A549 (cell line): Measurements from ENCODE around the gene SLC2A2. TPM values are rescaled to one million over a fixed set of nuclear protein-coding genes. Genes with fewer than 3 reads are reported as not detected.
A peak's percentile ranks its signal among the peaks of the same experiment; 100 is the strongest.

Experiments used
- ATAC-seq, 2 experiments: fragments of 200-7000 bp in 1 of 2; fragments of >200 bp in 1 of 2; cut with Nextera tagmentation in 1 of 2; cut with Tn5 transposase in 1 of 2; 3 replicates each; pipeline versions ENCODE4 v1.8.0 to v1.9.1; 2018 to 2020; ENCODE audit warnings: mild to moderate bottlenecking in 1 of 2, moderate library complexity in 1 of 2
- CTCF ChIA-PET: fragments of 300-600 bp; sonication (Branson Sonifier 250); formaldehyde crosslinking; extraction: SDS; loops from one replicate; lab custom pipeline; 2021; ENCODE audit warnings: antibody characterized with exemption, inconsistent platforms; lab: Yijun Ruan, JAX
- POLR2A ChIA-PET: fragments of 350-600 bp; formaldehyde crosslinking; extraction: SDS; loops from one replicate; lab custom pipeline; 2021; ENCODE audit warnings: antibody characterized with exemption, inconsistent platforms; lab: Yijun Ruan, JAX
- DNase-seq, 2 experiments: peaks; one replicate each; pipeline versions ENCODE4 v3.0.0 to v3.0.0-alpha.2; 2011 to 2016; ENCODE audit warnings: low read depth in 1 of 2, low spot score in 1 of 2
- FAIRE-seq: peaks from 2 replicates; lab custom pipeline; 2011; peaks lifted over from hg19 to GRCh38; lab: Jason Lieb, UNC
- H3K27ac ChIP-seq, 2 experiments: fragments of >200 bp; sonication (Bioruptor Twin); formaldehyde crosslinking; 3 replicates each; pipeline ENCODE4 v1.5.1; 2016 to 2017
- H3K4me1 ChIP-seq: fragments of >200 bp; sonication (Bioruptor Twin); formaldehyde crosslinking; 3 replicates; pipeline ENCODE4 v1.6.1; 2016
- H3K4me2 ChIP-seq: fragments of >200 bp; sonication (Bioruptor Twin); formaldehyde crosslinking; 3 replicates; pipeline ENCODE4 v1.6.1; 2016
- H3K4me3 ChIP-seq: fragments of >200 bp; sonication (Bioruptor Twin); formaldehyde crosslinking; 3 replicates; pipeline ENCODE4 v1.5.1; 2016
- H3K9me3 ChIP-seq: fragments of >200 bp; sonication (Bioruptor Twin); formaldehyde crosslinking; 3 replicates; pipeline ENCODE4 v1.6.1; 2016
- CBX2 ChIP-seq: fragments of 200-600 bp; sonication (generic); IDR thresholded peaks from 2 replicates; pipeline ENCODE4 v1.6.1; 2016; ENCODE audit warnings: low read depth, mild to moderate bottlenecking, borderline replicate concordance
- CBX8 ChIP-seq: fragments of 200-600 bp; sonication (generic); IDR thresholded peaks from 2 replicates; pipeline ENCODE4 v1.6.1; 2016
- CHD2 ChIP-seq: fragments of 150-350 bp; IDR thresholded peaks from 2 replicates; pipeline ENCODE4 v1.6.1; 2014; ENCODE audit warnings: low read length; ENCODE audit not compliant: partially characterized antibody
- FOSL2 ChIP-seq, 2 experiments: fragments of 450-650 bp in 1 of 2; fragments of >200 bp in 1 of 2; sonication (Bioruptor Twin) in 1 of 2; formaldehyde crosslinking; IDR thresholded peaks; 2 replicates each; pipeline versions ENCODE4 v1.5.0 to v1.6.1; 2016 to 2020; ENCODE audit warnings: mild to moderate bottlenecking in 1 of 2, moderate library complexity in 1 of 2
- HEYL ChIP-seq: fragments of 250-450 bp; sonication (Bioruptor Pico); IDR thresholded peaks from 2 replicates; pipeline ENCODE4 v1.8.0; 2021; ENCODE audit warnings: mild to moderate bottlenecking, moderate library complexity
- MAFK ChIP-seq: fragments of 450-650 bp; IDR thresholded peaks from 2 replicates; pipeline ENCODE4 v1.6.1; 2014; ENCODE audit not compliant: partially characterized antibody
- MYC ChIP-seq: IDR thresholded peaks from 2 replicates; pipeline ENCODE4 v1.6.1; 2012; ENCODE audit warnings: mild to moderate bottlenecking, inconsistent platforms, low read length, improper control_type of control experiment, borderline replicate concordance
- NFE2L2 ChIP-seq: fragments of 150-350 bp; conservative IDR thresholded peaks from 2 replicates; pipeline ENCODE4 v1.6.1; 2014; ENCODE audit warnings: low read length
- NR3C1 ChIP-seq: fragments of >200 bp; sonication (Bioruptor Twin); formaldehyde crosslinking; IDR thresholded peaks from 3 replicates; pipeline ENCODE4 v1.6.1; 2017
- PHF8 ChIP-seq: fragments of 200-600 bp; sonication (generic); IDR thresholded peaks from 2 replicates; pipeline ENCODE4 v1.6.1; 2016; ENCODE audit warnings: low read depth, mild to moderate bottlenecking, antibody characterized with exemption, moderate library complexity, borderline replicate concordance
- RAD21 ChIP-seq, 2 experiments: fragments of >200 bp in 1 of 2; sonication (Bioruptor Twin) in 1 of 2; formaldehyde crosslinking in 1 of 2; IDR thresholded peaks in 1 of 2; conservative IDR thresholded peaks in 1 of 2; 2 replicates in 1 of 2; 3 replicates in 1 of 2; pipeline ENCODE4 v1.6.1; 2012 to 2018; ENCODE audit warnings: inconsistent platforms in 1 of 2
- SMC3 ChIP-seq: fragments of >200 bp; sonication (Bioruptor Twin); formaldehyde crosslinking; IDR thresholded peaks from 3 replicates; pipeline ENCODE4 v1.6.1; 2018; ENCODE audit warnings: inconsistent platforms
- SREBF2 ChIP-seq: fragments of 450-650 bp; IDR thresholded peaks from 2 replicates; pipeline ENCODE4 v1.6.1; 2014; ENCODE audit warnings: mild to moderate bottlenecking, moderate library complexity
- ZC3H11A ChIP-seq: fragments of 450-650 bp; IDR thresholded peaks from 2 replicates; pipeline ENCODE4 v1.6.1; 2014; ENCODE audit warnings: antibody characterized with exemption, mild to moderate bottlenecking
- ZNF302 ChIP-seq: fragments of 250-450 bp; sonication (Bioruptor Pico); IDR thresholded peaks from 2 replicates; pipeline ENCODE4 v1.9.0; 2021; ENCODE audit warnings: inconsistent platforms, mild to moderate bottlenecking, moderate library complexity
- ZSCAN20 ChIP-seq: fragments of 250-450 bp; sonication (Bioruptor Pico); IDR thresholded peaks from 2 replicates; pipeline ENCODE4 v1.8.0; 2022; ENCODE audit warnings: mild to moderate bottlenecking, moderate library complexity
- WGBS: methylation state at CpG from one replicate; pipeline ENCODE4 v1.1.6; 2017; ENCODE audit errors: missing lambda C conversion rate; 5-methylcytosine and 5-hydroxymethylcytosine counted together
- polyA plus RNA-seq, 4 experiments: library from polyadenylated mRNA; depleted of rRNA in 3 of 4; stranded (reverse); fragments of >200 nt; fragmentation: RNase III in 1 of 4; extraction: RNeasy Plus Mini Kit Qiagen cat#74134 plus additional on column Dnase treatment in 1 of 4; gene quantifications; 2 replicates in 3 of 4; 3 replicates in 1 of 4; pipeline ENCODE4 v1.2.3, GENCODE V29; 2011 to 2017
- TF ChIP-seq, protein P1 (sequence below): fragments of 250-450 bp; sonication (Bioruptor Pico); IDR thresholded peaks from 2 replicates; pipeline ENCODE4 v1.5.0; 2020; ENCODE audit warnings: low read depth, mild to moderate bottlenecking, moderate library complexity
- TF ChIP-seq, protein P2 (sequence below): fragments of 250-450 bp; sonication (Bioruptor Pico); IDR thresholded peaks from 2 replicates; pipeline ENCODE4 v1.5.0; 2021; ENCODE audit warnings: mild to moderate bottlenecking, moderate library complexity, borderline replicate concordance
- TF ChIP-seq, protein P3 (sequence below): fragments of >200 bp; sonication (Bioruptor Twin); formaldehyde crosslinking; IDR thresholded peaks from 3 replicates; pipeline ENCODE4 v1.6.1; 2016
- TF ChIP-seq, protein P4 (sequence below): fragments of >200 bp; sonication (Bioruptor Twin); formaldehyde crosslinking; IDR thresholded peaks from 3 replicates; pipeline ENCODE4 v1.5.1; 2016

The SLC2A2 gene
- polyA plus RNA-seq, 2 of the 4 experiments (the other 2 are of a cell fraction), result not detected

DNA sequence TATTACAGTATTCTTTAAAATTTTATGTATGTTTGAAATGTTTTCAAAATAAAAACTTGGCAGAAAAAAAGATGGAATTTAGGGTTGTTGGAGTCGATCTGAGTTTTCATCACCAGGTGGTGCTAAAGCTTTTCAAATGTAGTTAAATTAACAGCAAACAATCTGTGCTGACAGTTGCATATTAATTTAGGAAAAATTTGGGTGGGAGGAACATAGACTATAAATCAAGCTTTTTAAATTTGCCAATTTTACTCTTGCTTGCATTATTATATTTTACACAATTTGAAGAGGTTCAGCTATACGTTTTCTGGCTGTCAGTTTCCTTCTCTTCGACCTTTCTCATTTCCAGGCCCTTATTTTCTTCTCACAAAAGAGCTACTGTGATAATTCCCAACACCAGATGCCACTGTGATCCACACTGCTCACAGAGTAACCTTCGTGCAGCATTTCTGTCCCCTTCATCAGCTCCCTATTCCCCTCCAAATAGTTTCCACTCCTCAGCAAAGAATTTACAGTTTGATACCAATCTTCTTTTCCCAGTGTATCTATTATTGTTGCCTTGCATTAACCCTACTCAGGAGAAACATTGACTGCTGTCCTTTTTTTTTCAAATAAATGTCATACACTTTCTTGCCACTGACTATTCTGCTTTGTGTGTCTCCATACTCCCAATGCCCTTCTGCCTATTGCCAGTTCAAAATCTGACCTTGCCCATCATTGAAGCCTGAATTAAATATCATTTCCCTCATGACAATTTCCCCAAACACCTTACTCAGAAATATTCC, 64.7 kb downstream of the SLC2A2 start:
- 15% methylated on average over 4 of the region's 4 CpGs for WGBS

DNA sequence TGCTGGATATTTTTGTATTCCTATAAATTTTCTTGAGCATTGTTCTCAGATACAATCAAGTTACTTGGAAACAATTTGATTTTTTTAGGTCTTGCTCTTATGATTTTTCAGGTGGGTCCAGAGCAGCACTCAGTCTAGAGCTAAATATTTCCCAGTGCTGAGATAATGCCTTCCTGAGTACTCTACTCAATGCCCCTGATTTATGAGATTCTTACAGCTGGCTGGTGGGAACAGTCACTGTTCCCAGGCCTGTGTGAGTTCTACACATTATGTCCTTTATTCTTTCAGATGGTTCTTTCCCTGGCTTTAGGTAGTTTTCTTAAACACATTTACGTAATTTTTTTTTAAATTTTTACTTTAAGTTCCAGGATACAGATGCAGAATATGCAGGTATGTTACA, 67.1 kb downstream of the SLC2A2 start:
- Histone ChIP-seq H3K4me2 (no peak overlapping the region), H3K9me3 (no peaks in the 10 kb centered on the region), H3K4me1 (peaks cover 13% of the 10 kb centered on the region), H3K4me3 (no peak overlapping the region), H3K27ac (no peak overlapping the region)
- ATAC-seq (no peak), DNase-seq (no peak), FAIRE-seq (no peak)
- TF ChIP-seq, protein P1, sequence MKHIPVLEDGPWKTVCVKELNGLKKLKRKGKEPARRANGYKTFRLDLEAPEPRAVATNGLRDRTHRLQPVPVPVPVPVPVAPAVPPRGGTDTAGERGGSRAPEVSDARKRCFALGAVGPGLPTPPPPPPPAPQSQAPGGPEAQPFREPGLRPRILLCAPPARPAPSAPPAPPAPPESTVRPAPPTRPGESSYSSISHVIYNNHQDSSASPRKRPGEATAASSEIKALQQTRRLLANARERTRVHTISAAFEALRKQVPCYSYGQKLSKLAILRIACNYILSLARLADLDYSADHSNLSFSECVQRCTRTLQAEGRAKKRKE (CRISPR knock-in tag), result no peak
- no peak for TF ChIP-seq ZNF302
- no peak for TF ChIP-seq CBX2
- no peak for TF ChIP-seq NFE2L2
- no peak for TF ChIP-seq PHF8
- TF ChIP-seq FOSL2 (IDR thresholded peaks at IDR 0.05), result no peak
- TF ChIP-seq FOSL2 (CRISPR knock-in tag; IDR thresholded peaks at IDR 0.05), result no peak
- WGBS, result 88% methylated on average over 1 of the region's 1 CpG
- ChIA-PET CTCF (interaction anchor here (0.9 to 1.0 kb wide), 2 partner anchors 208 to 746 kb away, joined by 3 read pairs; no protein-coding TSS in a partner anchor), POLR2A (no interaction called here)

More for the DNA sequence above, 64.7 kb downstream of the SLC2A2 start:
- Histone ChIP-seq H3K4me1 (peaks cover 13% of the 10 kb centered on the region), H3K27ac (peak overlapping the region; percentile 52 to 72), H3K4me3 (no peak overlapping the region), H3K4me2 (peak overlapping the region; percentile 27), H3K9me3 (no peaks in the 10 kb centered on the region)
- ChIA-PET POLR2A (no interaction called here), CTCF (interaction anchor here (0.7 to 2.7 kb wide), 26 partner anchors 9 to 1065 kb away, joined by 3 to 19 read pairs (median 4); no protein-coding TSS in a partner anchor)
- peak in 1 of 2 experiments; percentile 33 for DNase-seq
- no peak for FAIRE-seq
- no peak for TF ChIP-seq ZC3H11A
- TF ChIP-seq NFE2L2, result no peak
- TF ChIP-seq ZSCAN20 (CRISPR knock-in tag), result no peak
- TF ChIP-seq, protein P2, sequence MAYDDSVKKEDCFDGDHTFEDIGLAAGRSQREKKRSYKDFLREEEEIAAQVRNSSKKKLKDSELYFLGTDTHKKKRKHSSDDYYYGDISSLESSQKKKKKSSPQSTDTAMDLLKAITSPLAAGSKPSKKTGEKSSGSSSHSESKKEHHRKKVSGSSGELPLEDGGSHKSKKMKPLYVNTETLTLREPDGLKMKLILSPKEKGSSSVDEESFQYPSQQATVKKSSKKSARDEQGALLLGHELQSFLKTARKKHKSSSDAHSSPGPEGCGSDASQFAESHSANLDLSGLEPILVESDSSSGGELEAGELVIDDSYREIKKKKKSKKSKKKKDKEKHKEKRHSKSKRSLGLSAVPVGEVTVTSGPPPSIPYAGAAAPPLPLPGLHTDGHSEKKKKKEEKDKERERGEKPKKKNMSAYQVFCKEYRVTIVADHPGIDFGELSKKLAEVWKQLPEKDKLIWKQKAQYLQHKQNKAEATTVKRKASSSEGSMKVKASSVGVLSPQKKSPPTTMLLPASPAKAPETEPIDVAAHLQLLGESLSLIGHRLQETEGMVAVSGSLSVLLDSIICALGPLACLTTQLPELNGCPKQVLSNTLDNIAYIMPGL (CRISPR knock-in tag), result no peak
- TF ChIP-seq, protein P3, sequence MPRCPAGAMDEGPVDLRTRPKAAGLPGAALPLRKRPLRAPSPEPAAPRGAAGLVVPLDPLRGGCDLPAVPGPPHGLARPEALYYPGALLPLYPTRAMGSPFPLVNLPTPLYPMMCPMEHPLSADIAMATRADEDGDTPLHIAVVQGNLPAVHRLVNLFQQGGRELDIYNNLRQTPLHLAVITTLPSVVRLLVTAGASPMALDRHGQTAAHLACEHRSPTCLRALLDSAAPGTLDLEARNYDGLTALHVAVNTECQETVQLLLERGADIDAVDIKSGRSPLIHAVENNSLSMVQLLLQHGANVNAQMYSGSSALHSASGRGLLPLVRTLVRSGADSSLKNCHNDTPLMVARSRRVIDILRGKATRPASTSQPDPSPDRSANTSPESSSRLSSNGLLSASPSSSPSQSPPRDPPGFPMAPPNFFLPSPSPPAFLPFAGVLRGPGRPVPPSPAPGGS, result no peak
- no peak for TF ChIP-seq CHD2
- TF ChIP-seq HEYL (CRISPR knock-in tag), result no peak
- TF ChIP-seq NR3C1, result no peak
- no peak for TF ChIP-seq CBX8
- no peak for TF ChIP-seq SREBF2
- TF ChIP-seq, protein P4, sequence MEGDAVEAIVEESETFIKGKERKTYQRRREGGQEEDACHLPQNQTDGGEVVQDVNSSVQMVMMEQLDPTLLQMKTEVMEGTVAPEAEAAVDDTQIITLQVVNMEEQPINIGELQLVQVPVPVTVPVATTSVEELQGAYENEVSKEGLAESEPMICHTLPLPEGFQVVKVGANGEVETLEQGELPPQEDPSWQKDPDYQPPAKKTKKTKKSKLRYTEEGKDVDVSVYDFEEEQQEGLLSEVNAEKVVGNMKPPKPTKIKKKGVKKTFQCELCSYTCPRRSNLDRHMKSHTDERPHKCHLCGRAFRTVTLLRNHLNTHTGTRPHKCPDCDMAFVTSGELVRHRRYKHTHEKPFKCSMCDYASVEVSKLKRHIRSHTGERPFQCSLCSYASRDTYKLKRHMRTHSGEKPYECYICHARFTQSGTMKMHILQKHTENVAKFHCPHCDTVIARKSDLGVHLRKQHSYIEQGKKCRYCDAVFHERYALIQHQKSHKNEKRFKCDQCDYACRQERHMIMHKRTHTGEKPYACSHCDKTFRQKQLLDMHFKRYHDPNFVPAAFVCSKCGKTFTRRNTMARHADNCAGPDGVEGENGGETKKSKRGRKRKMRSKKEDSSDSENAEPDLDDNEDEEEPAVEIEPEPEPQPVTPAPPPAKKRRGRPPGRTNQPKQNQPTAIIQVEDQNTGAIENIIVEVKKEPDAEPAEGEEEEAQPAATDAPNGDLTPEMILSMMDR, result peak; percentile 81
- TF ChIP-seq SMC3, result peak; percentile 93
- TF ChIP-seq RAD21 (conservative IDR thresholded peaks at IDR 0.05 in 1 of 2, IDR thresholded peaks at IDR 0.05 in 1 of 2), result peak; percentile 77 to 94
- TF ChIP-seq MYC, result no peak
- TF ChIP-seq MAFK, result peak; percentile 44
- ATAC-seq, result peak in 1 of 2 experiments; percentile 45; a peak in 2 of 6 replicates
